HCT116 (cell line): Measurements from ENCODE around the gene AMT. TPM values are rescaled to one million over a fixed set of nuclear protein-coding genes. Genes with fewer than 3 reads are reported as not detected.

Source experiments
- ATAC-seq: fragments of 200-7000 bp; cut with Tn5 transposase; 2 replicates; pipeline ENCODE4 v1.9.1; 2020; ENCODE audit warnings: mild to moderate bottlenecking, moderate library complexity
- BruUV-seq: library from RNA; stranded (reverse); fragments of 400-500 nt; replicated peaks from 2 replicates; lab custom pipeline; 2021; lab: Mats Ljungman, UMichigan
- CTCF ChIA-PET: fragments of 300-600 bp; sonication (Branson Sonifier 250); formaldehyde crosslinking; loops from one replicate; lab custom pipeline; 2021; ENCODE audit warnings: antibody characterized with exemption; lab: Charles Lee
- POLR2A ChIA-PET: fragments of 300-600, 350-600 bp; sonication (Branson Sonifier 250); formaldehyde crosslinking; loops from one replicate; lab custom pipeline; 2021; ENCODE audit warnings: antibody characterized with exemption; lab: Charles Lee
- RAD21 ChIA-PET, 2 experiments: fragments of 300-600 bp; sonication (Branson Sonifier 250); formaldehyde crosslinking; loops; one replicate each; lab custom pipeline; 2023; ENCODE audit warnings: low total read pairs in 2 of 2; ENCODE audit not compliant: uncharacterized antibody in 2 of 2, unreplicated experiment in 2 of 2, low non-redundant PET in 1 of 2; lab: Charles Lee
- DNase-seq: peaks from one replicate; pipeline ENCODE4 v3.0.0-alpha.2; 2010; ENCODE audit warnings: low read depth, low spot score
- H2AFZ ChIP-seq: fragments of 200-600 bp; shearing (Covaris generic), sonication (generic); 2 replicates; pipeline ENCODE4 v1.6.1; 2017; ENCODE audit warnings: low read depth, mixed run types, mixed read lengths, antibody characterized with exemption, low read length; ENCODE audit not compliant: poor library complexity, severe bottlenecking
- H3K27ac ChIP-seq: 2 replicates; pipeline ENCODE4 v1.5.1; 2012; ENCODE audit warnings: low read depth, low read length
- H3K27me3 ChIP-seq: fragments of 200-600 bp; sonication (generic); 2 replicates; pipeline ENCODE4 v1.6.1; 2016; ENCODE audit warnings: mixed run types, low read length, mixed read lengths; ENCODE audit not compliant: insufficient read depth
- H3K36me3 ChIP-seq, 2 experiments: fragments of 200-500 bp in 1 of 2; fragments of 200-600 bp in 1 of 2; sonication (Bioruptor generic) in 1 of 2; sonication (generic) in 1 of 2; 2 replicates each; pipeline versions ENCODE4 v1.5.1 to v1.6.1; 2014 to 2016; ENCODE audit warnings: low read length in 2 of 2, inconsistent platforms in 1 of 2, mixed read lengths in 1 of 2, mixed run types in 1 of 2; ENCODE audit not compliant: insufficient read depth in 2 of 2, control insufficient read depth in 1 of 2
- H3K4me1 ChIP-seq, 2 experiments: fragments of 200-600 bp in 1 of 2; sonication (generic) in 1 of 2; 2 replicates each; pipeline versions ENCODE4 v1.5.1 to v1.6.1; 2012 to 2017; ENCODE audit warnings: low read length in 2 of 2, inconsistent platforms in 1 of 2, mild to moderate bottlenecking in 1 of 2, mixed read lengths in 1 of 2, mixed run types in 1 of 2, moderate library complexity in 1 of 2; ENCODE audit not compliant: insufficient read depth in 2 of 2, control insufficient read depth in 1 of 2
- H3K4me2 ChIP-seq: fragments of 200-600 bp; sonication (generic); 2 replicates; pipeline ENCODE4 v1.6.1; 2017; ENCODE audit warnings: mixed run types, low read length, mixed read lengths
- H3K4me3 ChIP-seq, 2 experiments: fragments of 200-600 bp in 1 of 2; sonication (generic) in 1 of 2; replicated peaks in 1 of 2; 2 replicates each; pipeline ENCODE4 v1.5.1; 2011 to 2016; ENCODE audit warnings: low read length in 2 of 2, control low read depth in 1 of 2, low read depth in 1 of 2, mild to moderate bottlenecking in 1 of 2, mixed read lengths in 1 of 2, mixed run types in 1 of 2
- H3K79me2 ChIP-seq: fragments of 200-600 bp; sonication (generic); 2 replicates; pipeline ENCODE4 v1.6.1; 2017; ENCODE audit warnings: mild to moderate bottlenecking, mixed run types, low read length, moderate library complexity, mixed read lengths; ENCODE audit not compliant: insufficient read depth
- H3K9ac ChIP-seq: fragments of 200-600 bp; sonication (generic); 2 replicates; pipeline ENCODE4 v1.6.1; 2016; ENCODE audit warnings: low read length, mixed read lengths
- H3K9me2 ChIP-seq: fragments of 200-600 bp; sonication (generic), shearing (Covaris generic); 2 replicates; pipeline ENCODE4 v1.6.1; 2017; ENCODE audit warnings: mixed run types, mild to moderate bottlenecking, moderate library complexity; ENCODE audit not compliant: insufficient read depth
- H3K9me3 ChIP-seq, 2 experiments: fragments of 200-500 bp in 1 of 2; fragments of 200-600 bp in 1 of 2; sonication (Bioruptor generic) in 1 of 2; sonication (generic) in 1 of 2; 2 replicates each; pipeline ENCODE4 v1.6.1; 2014 to 2017; ENCODE audit warnings: low read length in 2 of 2, mixed read lengths in 2 of 2, inconsistent platforms in 1 of 2, low read depth in 1 of 2, mild to moderate bottlenecking in 1 of 2, mixed run types in 1 of 2, moderate library complexity in 1 of 2; ENCODE audit not compliant: control insufficient read depth in 1 of 2, insufficient read depth in 1 of 2
- H4K20me1 ChIP-seq: fragments of 200-600 bp; sonication (generic), shearing (Covaris generic); 2 replicates; pipeline ENCODE4 v1.6.1; 2017; ENCODE audit warnings: mixed run types, mild to moderate bottlenecking, moderate library complexity; ENCODE audit not compliant: insufficient read depth
- ATF3 ChIP-seq: IDR thresholded peaks from 2 replicates; pipeline ENCODE4 v1.6.1; 2012
- ELF1 ChIP-seq: IDR thresholded peaks from 2 replicates; pipeline ENCODE4 v1.6.1; 2012; ENCODE audit warnings: low read depth, borderline replicate concordance
- EZH2 ChIP-seq: fragments of 200-600 bp; sonication (generic); IDR thresholded peaks from 2 replicates; pipeline ENCODE4 v1.6.1; 2017; ENCODE audit warnings: antibody characterized with exemption, mixed run types
- EZH2phosphoT487 ChIP-seq: fragments of 200-600 bp; IDR thresholded peaks from 2 replicates; pipeline ENCODE4 v1.6.1; 2018; ENCODE audit warnings: antibody characterized with exemption, borderline replicate concordance
- FOSL1 ChIP-seq: IDR thresholded peaks from 2 replicates; pipeline ENCODE4 v1.6.1; 2012; ENCODE audit warnings: low read depth
- JUND ChIP-seq: IDR thresholded peaks from 2 replicates; pipeline ENCODE4 v1.6.1; 2012
- MAX ChIP-seq: IDR thresholded peaks from 2 replicates; pipeline ENCODE4 v1.6.1; 2012
- POLR2A ChIP-seq: IDR thresholded peaks from 2 replicates; pipeline ENCODE4 v1.7.0; 2011; ENCODE audit warnings: borderline replicate concordance; ENCODE audit not compliant: insufficient read depth, insufficient read length; ENCODE audit errors: extremely low read depth
- RAD21 ChIP-seq: IDR thresholded peaks from 2 replicates; pipeline ENCODE4 v1.6.1; 2012; ENCODE audit warnings: low read depth, mild to moderate bottlenecking
- REST ChIP-seq: IDR thresholded peaks from 2 replicates; pipeline ENCODE4 v1.6.1; 2012; ENCODE audit warnings: low read depth
- SIN3A ChIP-seq: IDR thresholded peaks from 2 replicates; pipeline ENCODE4 v1.6.1; 2012; ENCODE audit warnings: low read depth
- SP1 ChIP-seq: IDR thresholded peaks from 2 replicates; pipeline ENCODE4 v1.6.1; 2012; ENCODE audit warnings: low read depth
- SRF ChIP-seq: IDR thresholded peaks from 2 replicates; pipeline ENCODE4 v1.6.1; 2012; ENCODE audit warnings: low read depth
- TCF7L2 ChIP-seq: IDR thresholded peaks from 2 replicates; pipeline ENCODE4 v1.7.0; 2011; ENCODE audit warnings: borderline replicate concordance, inconsistent platforms; ENCODE audit not compliant: insufficient read depth, insufficient read length; ENCODE audit errors: extremely low read depth
- YY1 ChIP-seq: IDR thresholded peaks from 2 replicates; pipeline ENCODE4 v1.6.1; 2011; ENCODE audit warnings: low read length, low read depth, moderate library complexity, mild to moderate bottlenecking; ENCODE audit not compliant: insufficient replicate concordance; ENCODE audit errors: extremely low read depth
- ZBTB33 ChIP-seq: IDR thresholded peaks from 2 replicates; pipeline ENCODE4 v1.6.1; 2011; ENCODE audit warnings: mild to moderate bottlenecking, low read length, moderate library complexity; ENCODE audit not compliant: insufficient replicate concordance; ENCODE audit errors: extremely low read depth
- ZFX ChIP-seq: fragments of 450-650 bp; IDR thresholded peaks from 2 replicates; pipeline ENCODE4 v1.6.1; 2017
- ZNF274 ChIP-seq: fragments of 200-500 bp; sonication (Bioruptor generic); IDR thresholded peaks from 2 replicates; pipeline ENCODE4 v1.6.1; 2014; ENCODE audit warnings: mild to moderate bottlenecking, low read depth, low read length, inconsistent platforms
- intact Hi-C: fragments of 100-400 bp; cut with micrococcal nuclease; formaldehyde crosslinking; loops from 2 replicates; pipeline ENCODE4 v1.10.0; 2022
- total RNA-seq: library from RNA; stranded (reverse); gene quantifications from one replicate; pipeline ENCODE4 v1.2.1, GENCODE V29; 2021; ENCODE audit not compliant: unreplicated experiment

Gene AMT
- total RNA-seq, 1 experiment from 2014 or later: 4.8 TPM

- H3K9me2 ChIP-seq: no peaks in the 10 kb centered on the region
- POLR2A ChIA-PET: no interaction called here
- peaks cover 0 to 17% of the 10 kb centered on the region in 2 experiments; a peak in 1 of 4 replicates for H3K36me3 ChIP-seq
- RAD21 ChIA-PET: no interaction called here
- H3K27me3 ChIP-seq: no peaks in the 10 kb centered on the region
- no peak overlapping the region for H3K9ac ChIP-seq
- intact Hi-C loops: no loop called here
- no peaks in the 10 kb centered on the region for H3K9me3 ChIP-seq
- H3K4me3 ChIP-seq: no peak overlapping the region
- H3K4me2 ChIP-seq: no peak overlapping the region
- DNase-seq (no peak), ATAC-seq (no peak)
- no peak for TF ChIP-seq POLR2A
- no peak for TF ChIP-seq SIN3A
- TF ChIP-seq EZH2: no peak
- TF ChIP-seq MAX: no peak
- no peak for TF ChIP-seq ELF1
- no peak for TF ChIP-seq ZFX
- no peak for TF ChIP-seq TCF7L2
- no peak for TF ChIP-seq SP1
- TF ChIP-seq ZBTB33: no peak
- TF ChIP-seq REST: no peak
- no peak for TF ChIP-seq JUND
- no peak for TF ChIP-seq SRF
- no peak for TF ChIP-seq ATF3
- no peak for TF ChIP-seq ZNF274
- TF ChIP-seq RAD21: no peak
- no peak for TF ChIP-seq EZH2phosphoT487
- no peak for TF ChIP-seq FOSL1
- TF ChIP-seq YY1: no peak
- CTCF ChIA-PET: no interaction called here
- no peak overlapping the region for H3K27ac ChIP-seq
- no TSS peak for BruUV-seq
- H2AFZ ChIP-seq: no peak overlapping the region
- no peaks in the 10 kb centered on the region for H4K20me1 ChIP-seq
- peaks cover 13 to 66% of the 10 kb centered on the region in 2 experiments for H3K4me1 ChIP-seq
- peaks cover 16% of the 10 kb centered on the region for H3K79me2 ChIP-seq
Measured at GRCh38 chr3:49416867-49417266, 5.4 kb downstream of the AMT start.
